HepG2 (cell line): ENCODE measurements around the gene C9orf43.

Experiments used
- ARID2 ChIP-seq: sonication (generic); formaldehyde crosslinking; IDR thresholded peaks from 2 replicates; pipeline ENCODE4 v1.8.1; 2022; ENCODE audit warnings: mild to moderate bottlenecking, missing genetic modification reagents, borderline replicate concordance
- CTCF ChIP-seq: sonication (generic); formaldehyde crosslinking; IDR thresholded peaks from 2 replicates; pipeline ENCODE4 v1.5.0; 2020; ENCODE audit warnings: mild to moderate bottlenecking, missing genetic modification reagents, moderate library complexity
- EP300 ChIP-seq, 3 experiments: sonication (generic) in 1 of 3; formaldehyde crosslinking in 1 of 3; IDR thresholded peaks; 2 replicates each; pipeline versions ENCODE4 v1.5.1 to v1.6.1; 2011 to 2020; ENCODE audit warnings: low read depth in 2 of 3, low read length in 2 of 3, borderline replicate concordance in 1 of 3, improper control_type of control experiment in 1 of 3, mild to moderate bottlenecking in 1 of 3, missing genetic modification reagents in 1 of 3, moderate library complexity in 1 of 3
- EZH2 ChIP-seq: conservative IDR thresholded peaks from 2 replicates; pipeline ENCODE4 v1.6.1; 2012; ENCODE audit warnings: mild to moderate bottlenecking, low read depth, low read length, moderate library complexity
- MAX ChIP-seq: IDR thresholded peaks from 2 replicates; pipeline ENCODE4 v1.6.1; 2012; ENCODE audit warnings: inconsistent platforms
- MXD1 ChIP-seq: sonication (generic); formaldehyde crosslinking; IDR thresholded peaks from 2 replicates; pipeline ENCODE4 v1.4.0; 2020; ENCODE audit warnings: mild to moderate bottlenecking, missing genetic modification reagents
- NFKB2 ChIP-seq: sonication (generic); formaldehyde crosslinking; IDR thresholded peaks from 2 replicates; pipeline ENCODE4 v1.4.0; 2020; ENCODE audit warnings: missing genetic modification reagents, borderline replicate concordance
- SOX6 ChIP-seq, 2 experiments: fragments of 450-650 bp in 1 of 2; sonication (generic) in 1 of 2; formaldehyde crosslinking in 1 of 2; IDR thresholded peaks; 2 replicates each; pipeline versions ENCODE4 v1.4.0 to v1.6.1; 2017 to 2020; ENCODE audit warnings: antibody characterized with exemption in 1 of 2, mild to moderate bottlenecking in 1 of 2, missing genetic modification reagents in 1 of 2
- TFE3 ChIP-seq: IDR thresholded peaks from 2 replicates; pipeline ENCODE4 v1.6.1; 2016
- ZBTB3 ChIP-seq: sonication (generic); formaldehyde crosslinking; IDR thresholded peaks from 2 replicates; pipeline ENCODE4 v1.4.0; 2020; ENCODE audit warnings: low read depth, mild to moderate bottlenecking, moderate library complexity, missing genetic modification reagents, borderline replicate concordance
- ZNF296 ChIP-seq: sonication (generic); formaldehyde crosslinking; conservative IDR thresholded peaks from 2 replicates; pipeline ENCODE4 v1.5.0; 2020; ENCODE audit warnings: mild to moderate bottlenecking, missing genetic modification reagents
- ZNF577 ChIP-seq: sonication (generic); formaldehyde crosslinking; IDR thresholded peaks from 2 replicates; pipeline ENCODE4 v1.4.0; 2020; ENCODE audit warnings: mild to moderate bottlenecking, low read depth, missing genetic modification reagents, borderline replicate concordance
- ZNF800 ChIP-seq: sonication (generic); formaldehyde crosslinking; IDR thresholded peaks from 2 replicates; pipeline ENCODE4 v1.4.0; 2020; ENCODE audit warnings: missing genetic modification reagents

GRCh38 chr9:113456235-113456634 lies 45.7 kb downstream of the C9orf43 start:
- TF ChIP-seq ZBTB3 (CRISPR knock-in tag) = no peak
- no peak for TF ChIP-seq ARID2
- no peak for TF ChIP-seq MAX
- no peak for TF ChIP-seq EP300 (IDR thresholded peaks at IDR 0.05; ENCODE audit: low read depth in 2 of 2, low read length in 2 of 2)
- TF ChIP-seq EP300 (CRISPR knock-in tag; IDR thresholded peaks at IDR 0.05; ENCODE audit: borderline replicate concordance) = no peak
- TF ChIP-seq ZNF577 (CRISPR knock-in tag) = no peak
- no peak for TF ChIP-seq SOX6 (IDR thresholded peaks at IDR 0.05)
- no peak for TF ChIP-seq SOX6 (CRISPR knock-in tag; IDR thresholded peaks at IDR 0.05)
- no peak for TF ChIP-seq TFE3 (CRISPR knock-in tag)
- no peak for TF ChIP-seq MXD1 (CRISPR knock-in tag)
- TF ChIP-seq EZH2 = no peak
- no peak for TF ChIP-seq CTCF (CRISPR knock-in tag)
- TF ChIP-seq ZNF296 (CRISPR knock-in tag) = no peak
- no peak for TF ChIP-seq NFKB2 (CRISPR knock-in tag)
- no peak for TF ChIP-seq ZNF800 (CRISPR knock-in tag)
